ENCODE data around the gene CDR2L.
A peak's percentile ranks its signal among the peaks of the same experiment; 100 is the strongest.

GRCh38 chr17:75034236-75034908 is 46.9 kb downstream of the CDR2L start:
- TF ChIP-seq EZH2 (IDR thresholded peaks at IDR 0.05), result no peak
- peak; percentile 49 for TF ChIP-seq POLR2AphosphoS5 (IDR thresholded peaks at IDR 0.05; ENCODE audit: borderline replicate concordance, low read depth, low read length)
- TF ChIP-seq FOXP2 (optimal IDR thresholded peaks at IDR 0.05; ENCODE audit: control extremely low read depth, extremely low read length, insufficient read depth), result no peak
